Lower leg skin (tissue), 3 donors: ENCODE data around the gene ATP13A2.

Experiments
- CTCF ChIP-seq, 3 donors: fragments of 450-650 bp; IDR thresholded peaks; one replicate each; pipeline ENCODE4 v1.5.1; 2016; ENCODE audit warnings: antibody characterized with exemption in 3 of 3, mild to moderate bottlenecking in 3 of 3, moderate library complexity in 2 of 3
- POLR2A ChIP-seq, 2 donors: fragments of 450-650 bp; IDR thresholded peaks; one replicate each; pipeline ENCODE4 v1.6.1; 2016 to 2017; ENCODE audit warnings: antibody characterized with exemption in 2 of 2, mild to moderate bottlenecking in 1 of 2, moderate library complexity in 1 of 2

GRCh38 chr1:17011439-17012307 is at the start of gene ATP13A2:
- TF ChIP-seq CTCF (IDR thresholded peaks at IDR 0.05) (no peak), POLR2A (IDR thresholded peaks at IDR 0.05) (no peak)
